ENCODE data around the gene STAB2. TPM values are rescaled to one million over a fixed set of nuclear protein-coding genes. Genes with fewer than 3 reads are reported as not detected.

STAB2 gene
- polyA plus RNA-seq, 1 of the 3 experiments (the other 2 are of a cell fraction), result not detected

DNA sequence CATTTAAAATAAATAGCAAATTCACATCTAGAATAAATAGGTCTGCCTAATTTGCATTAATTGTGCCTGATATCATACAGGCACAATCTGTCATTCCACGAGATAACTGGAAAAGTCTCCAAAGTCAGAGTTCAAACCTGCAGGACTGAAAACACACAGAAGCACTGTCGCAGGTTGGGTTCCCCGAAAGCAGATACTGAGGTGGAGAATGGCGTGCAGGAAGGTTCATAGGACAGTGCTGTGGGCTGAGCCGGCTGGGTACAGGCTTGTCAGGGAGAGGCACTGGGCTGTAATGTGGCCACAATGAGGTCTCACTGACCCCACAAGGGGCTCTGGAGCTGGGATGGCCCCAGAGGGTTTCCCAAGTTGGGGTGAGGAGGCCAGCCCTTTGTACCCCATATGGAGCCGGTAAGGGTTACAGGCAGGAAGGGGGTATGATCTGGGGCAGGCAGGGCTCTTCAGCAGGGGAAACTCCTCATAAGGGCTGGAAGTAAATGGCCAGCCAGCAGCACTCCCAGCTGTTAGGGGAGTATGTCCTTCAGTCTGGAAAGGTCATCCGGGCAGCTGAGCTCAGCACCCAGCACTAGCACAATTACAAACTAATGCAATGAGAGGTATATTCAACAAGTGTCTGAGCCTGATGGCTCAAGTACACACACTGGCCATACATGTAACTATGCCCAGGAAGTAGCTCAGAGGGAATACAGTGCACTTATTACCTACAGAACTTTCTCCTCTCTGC is 185.5 kb downstream of the STAB2 start:
- 83% methylated on average over 6 of the region's 7 CpGs for WGBS (ENCODE audit: low lambda C conversion rate)
- no peaks in the 10 kb centered on the region for H3K9me2 ChIP-seq
- H3K27me3 ChIP-seq (ENCODE audit: insufficient read depth), result no peaks in the 10 kb centered on the region
- no peak overlapping the region for H2AFZ ChIP-seq (ENCODE audit: low read depth)
- no peaks in the 10 kb centered on the region for H3K4me1 ChIP-seq (ENCODE audit: control insufficient read depth in 1 of 2, insufficient read depth in 2 of 2, low read depth in 1 of 2, low read length in 1 of 2)
- H3F3A ChIP-seq (replicated peaks; ENCODE audit: insufficient read depth), result peaks cover 6% of the 10 kb centered on the region
- no peaks in the 10 kb centered on the region for H3K9me3 ChIP-seq
- peaks cover 13 to 34% of the 10 kb centered on the region in 2 experiments for H3K36me3 ChIP-seq (replicated peaks in 1 of 2; ENCODE audit: control insufficient read depth in 1 of 2, insufficient read depth in 2 of 2, low read length in 1 of 2)
- no peaks in the 10 kb centered on the region for H4K20me1 ChIP-seq (ENCODE audit: insufficient read depth)
- no peak overlapping the region for H3K4me3 ChIP-seq (ENCODE audit: low read depth in 2 of 2, low read length in 1 of 2)
- POLR2A ChIA-PET, result no interaction called here
- no peak for DNase-seq
- no peak overlapping the region for H3K27ac ChIP-seq (ENCODE audit: low read depth in 2 of 2, low read length in 1 of 2)
- no peaks in the 10 kb centered on the region for H3K79me2 ChIP-seq (ENCODE audit: insufficient read depth)
- H3K4me2 ChIP-seq, result no peak overlapping the region
- TF ChIP-seq, protein P1, sequence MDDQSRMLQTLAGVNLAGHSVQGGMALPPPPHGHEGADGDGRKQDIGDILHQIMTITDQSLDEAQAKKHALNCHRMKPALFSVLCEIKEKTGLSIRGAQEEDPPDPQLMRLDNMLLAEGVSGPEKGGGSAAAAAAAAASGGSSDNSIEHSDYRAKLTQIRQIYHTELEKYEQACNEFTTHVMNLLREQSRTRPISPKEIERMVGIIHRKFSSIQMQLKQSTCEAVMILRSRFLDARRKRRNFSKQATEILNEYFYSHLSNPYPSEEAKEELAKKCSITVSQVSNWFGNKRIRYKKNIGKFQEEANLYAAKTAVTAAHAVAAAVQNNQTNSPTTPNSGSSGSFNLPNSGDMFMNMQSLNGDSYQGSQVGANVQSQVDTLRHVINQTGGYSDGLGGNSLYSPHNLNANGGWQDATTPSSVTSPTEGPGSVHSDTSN (IDR thresholded peaks at IDR 0.05), result no peak
- TF ChIP-seq, protein P2, sequence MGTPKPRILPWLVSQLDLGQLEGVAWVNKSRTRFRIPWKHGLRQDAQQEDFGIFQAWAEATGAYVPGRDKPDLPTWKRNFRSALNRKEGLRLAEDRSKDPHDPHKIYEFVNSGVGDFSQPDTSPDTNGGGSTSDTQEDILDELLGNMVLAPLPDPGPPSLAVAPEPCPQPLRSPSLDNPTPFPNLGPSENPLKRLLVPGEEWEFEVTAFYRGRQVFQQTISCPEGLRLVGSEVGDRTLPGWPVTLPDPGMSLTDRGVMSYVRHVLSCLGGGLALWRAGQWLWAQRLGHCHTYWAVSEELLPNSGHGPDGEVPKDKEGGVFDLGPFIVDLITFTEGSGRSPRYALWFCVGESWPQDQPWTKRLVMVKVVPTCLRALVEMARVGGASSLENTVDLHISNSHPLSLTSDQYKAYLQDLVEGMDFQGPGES (IDR thresholded peaks at IDR 0.05; ENCODE audit: low read depth, low read length), result no peak
- TF ChIP-seq MEF2A (IDR thresholded peaks at IDR 0.05; ENCODE audit: borderline replicate concordance, low read depth) (no peak), YY1 (IDR thresholded peaks at IDR 0.05; ENCODE audit: low read depth) (no peak), TEAD4 (IDR thresholded peaks at IDR 0.05; ENCODE audit: borderline replicate concordance, insufficient read depth) (no peak), MXI1 (IDR thresholded peaks at IDR 0.05; ENCODE audit: low read depth, low read length) (no peak), FOXM1 (IDR thresholded peaks at IDR 0.05; ENCODE audit: low read depth) (no peak), CHD2 (IDR thresholded peaks at IDR 0.05; ENCODE audit: low read length, partially characterized antibody) (no peak), FOXJ3 (CRISPR knock-in tag; IDR thresholded peaks at IDR 0.05) (no peak), TCF12 (IDR thresholded peaks at IDR 0.05) (no peak)
- TF ChIP-seq, protein P3, sequence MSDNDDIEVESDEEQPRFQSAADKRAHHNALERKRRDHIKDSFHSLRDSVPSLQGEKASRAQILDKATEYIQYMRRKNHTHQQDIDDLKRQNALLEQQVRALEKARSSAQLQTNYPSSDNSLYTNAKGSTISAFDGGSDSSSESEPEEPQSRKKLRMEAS (IDR thresholded peaks at IDR 0.05; ENCODE audit: low read depth), result no peak
- TF ChIP-seq, protein P4, sequence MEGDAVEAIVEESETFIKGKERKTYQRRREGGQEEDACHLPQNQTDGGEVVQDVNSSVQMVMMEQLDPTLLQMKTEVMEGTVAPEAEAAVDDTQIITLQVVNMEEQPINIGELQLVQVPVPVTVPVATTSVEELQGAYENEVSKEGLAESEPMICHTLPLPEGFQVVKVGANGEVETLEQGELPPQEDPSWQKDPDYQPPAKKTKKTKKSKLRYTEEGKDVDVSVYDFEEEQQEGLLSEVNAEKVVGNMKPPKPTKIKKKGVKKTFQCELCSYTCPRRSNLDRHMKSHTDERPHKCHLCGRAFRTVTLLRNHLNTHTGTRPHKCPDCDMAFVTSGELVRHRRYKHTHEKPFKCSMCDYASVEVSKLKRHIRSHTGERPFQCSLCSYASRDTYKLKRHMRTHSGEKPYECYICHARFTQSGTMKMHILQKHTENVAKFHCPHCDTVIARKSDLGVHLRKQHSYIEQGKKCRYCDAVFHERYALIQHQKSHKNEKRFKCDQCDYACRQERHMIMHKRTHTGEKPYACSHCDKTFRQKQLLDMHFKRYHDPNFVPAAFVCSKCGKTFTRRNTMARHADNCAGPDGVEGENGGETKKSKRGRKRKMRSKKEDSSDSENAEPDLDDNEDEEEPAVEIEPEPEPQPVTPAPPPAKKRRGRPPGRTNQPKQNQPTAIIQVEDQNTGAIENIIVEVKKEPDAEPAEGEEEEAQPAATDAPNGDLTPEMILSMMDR (IDR thresholded peaks at IDR 0.05), result no peak
- TF ChIP-seq, protein P5, sequence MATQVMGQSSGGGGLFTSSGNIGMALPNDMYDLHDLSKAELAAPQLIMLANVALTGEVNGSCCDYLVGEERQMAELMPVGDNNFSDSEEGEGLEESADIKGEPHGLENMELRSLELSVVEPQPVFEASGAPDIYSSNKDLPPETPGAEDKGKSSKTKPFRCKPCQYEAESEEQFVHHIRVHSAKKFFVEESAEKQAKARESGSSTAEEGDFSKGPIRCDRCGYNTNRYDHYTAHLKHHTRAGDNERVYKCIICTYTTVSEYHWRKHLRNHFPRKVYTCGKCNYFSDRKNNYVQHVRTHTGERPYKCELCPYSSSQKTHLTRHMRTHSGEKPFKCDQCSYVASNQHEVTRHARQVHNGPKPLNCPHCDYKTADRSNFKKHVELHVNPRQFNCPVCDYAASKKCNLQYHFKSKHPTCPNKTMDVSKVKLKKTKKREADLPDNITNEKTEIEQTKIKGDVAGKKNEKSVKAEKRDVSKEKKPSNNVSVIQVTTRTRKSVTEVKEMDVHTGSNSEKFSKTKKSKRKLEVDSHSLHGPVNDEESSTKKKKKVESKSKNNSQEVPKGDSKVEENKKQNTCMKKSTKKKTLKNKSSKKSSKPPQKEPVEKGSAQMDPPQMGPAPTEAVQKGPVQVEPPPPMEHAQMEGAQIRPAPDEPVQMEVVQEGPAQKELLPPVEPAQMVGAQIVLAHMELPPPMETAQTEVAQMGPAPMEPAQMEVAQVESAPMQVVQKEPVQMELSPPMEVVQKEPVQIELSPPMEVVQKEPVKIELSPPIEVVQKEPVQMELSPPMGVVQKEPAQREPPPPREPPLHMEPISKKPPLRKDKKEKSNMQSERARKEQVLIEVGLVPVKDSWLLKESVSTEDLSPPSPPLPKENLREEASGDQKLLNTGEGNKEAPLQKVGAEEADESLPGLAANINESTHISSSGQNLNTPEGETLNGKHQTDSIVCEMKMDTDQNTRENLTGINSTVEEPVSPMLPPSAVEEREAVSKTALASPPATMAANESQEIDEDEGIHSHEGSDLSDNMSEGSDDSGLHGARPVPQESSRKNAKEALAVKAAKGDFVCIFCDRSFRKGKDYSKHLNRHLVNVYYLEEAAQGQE (IDR thresholded peaks at IDR 0.05; ENCODE audit: low read depth, low read length), result no peak
- no peak overlapping the region for H3K9ac ChIP-seq
- CTCF ChIA-PET, result interaction anchor here (0.6 to 2.2 kb wide), 2 partner anchors 20 to 59 kb away, joined by 3 to 6 read pairs; no protein-coding TSS in a partner anchor

Data from SK-N-SH (cell line).